WTC11 (cell line): ENCODE measurements around the gene FLT1. TPM values are rescaled to one million over a fixed set of nuclear protein-coding genes. Genes with fewer than 3 reads are reported as not detected.

Source experiments
- ATAC-seq: fragments of 200-7000 bp; cut with Tn5 transposase; 2 replicates; pipeline ENCODE4 v1.10.0; 2021; ENCODE audit warnings: mild to moderate bottlenecking, moderate library complexity
- CTCF ChIA-PET: fragments of 300-600 bp; sonication (Branson Sonifier 250); formaldehyde crosslinking; loops from one replicate; lab custom pipeline; 2021; ENCODE audit warnings: antibody characterized with exemption; lab: Charles Lee
- POLR2A ChIA-PET: fragments of 350-600 bp; sonication (Branson Sonifier 250); formaldehyde crosslinking; loops from one replicate; lab custom pipeline; 2021; ENCODE audit warnings: antibody characterized with exemption; lab: Charles Lee
- DNase-seq: peaks from one replicate; pipeline ENCODE4 v3.0.0; 2021; ENCODE audit warnings: low spot score
- H3K27ac Mint-ChIP-seq: 2 replicates; pipeline ENCODE4 v1.8.0; 2021; ENCODE audit warnings: mixed read lengths
- H3K27me3 Mint-ChIP-seq: 2 replicates; pipeline ENCODE4 v1.8.0; 2021; ENCODE audit warnings: low read depth, mild to moderate bottlenecking, moderate library complexity, mixed read lengths
- H3K36me3 Mint-ChIP-seq: 2 replicates; pipeline ENCODE4 v1.8.0; 2021; ENCODE audit warnings: mixed read lengths
- H3K4me1 Mint-ChIP-seq: 2 replicates; pipeline ENCODE4 v1.8.0; 2022; ENCODE audit warnings: mixed read lengths
- H3K4me3 Mint-ChIP-seq: 2 replicates; pipeline ENCODE4 v1.8.0; 2021; ENCODE audit warnings: mild to moderate bottlenecking, moderate library complexity, mixed read lengths
- H3K9me3 Mint-ChIP-seq: 2 replicates; pipeline ENCODE4 v1.8.0; 2021; ENCODE audit warnings: mixed read lengths
- FOXJ3 ChIP-seq: sonication (generic); formaldehyde crosslinking; IDR thresholded peaks from 2 replicates; pipeline ENCODE4 v1.9.0; 2021; ENCODE audit warnings: missing genetic modification reagents, mild to moderate bottlenecking, borderline replicate concordance
- FOXP1 ChIP-seq: sonication (generic); formaldehyde crosslinking; IDR thresholded peaks from 2 replicates; pipeline ENCODE4 v1.8.0; 2022; ENCODE audit warnings: missing genetic modification reagents, mild to moderate bottlenecking, moderate library complexity, borderline replicate concordance
- GRHL2 ChIP-seq: fragments of 250-450 bp; sonication (Bioruptor Pico); IDR thresholded peaks from 2 replicates; pipeline ENCODE4 v1.8.0; 2022; ENCODE audit warnings: mild to moderate bottlenecking, moderate library complexity; ENCODE audit not compliant: insufficient replicate concordance, severe bottlenecking
- KAT7 ChIP-seq: sonication (generic); formaldehyde crosslinking; IDR thresholded peaks from 2 replicates; pipeline ENCODE4 v1.8.1; 2023; ENCODE audit warnings: missing genetic modification reagents, mild to moderate bottlenecking, borderline replicate concordance
- MYBL2 ChIP-seq: sonication (generic); formaldehyde crosslinking; IDR thresholded peaks from 2 replicates; pipeline ENCODE4 v1.8.1; 2023; ENCODE audit warnings: mild to moderate bottlenecking, moderate library complexity, missing genetic modification reagents
- NR1H2 ChIP-seq: sonication (generic); formaldehyde crosslinking; IDR thresholded peaks from 2 replicates; pipeline ENCODE4 v1.9.0; 2021; ENCODE audit warnings: mild to moderate bottlenecking, moderate library complexity, missing genetic modification reagents
- SMAD3 ChIP-seq: sonication (generic); formaldehyde crosslinking; IDR thresholded peaks from 2 replicates; pipeline ENCODE4 v1.8.0; 2022; ENCODE audit warnings: missing genetic modification reagents, mild to moderate bottlenecking, borderline replicate concordance
- SMAD4 ChIP-seq: sonication (generic); formaldehyde crosslinking; IDR thresholded peaks from 2 replicates; pipeline ENCODE4 v1.8.0; 2022; ENCODE audit warnings: mild to moderate bottlenecking, missing genetic modification reagents
- SOX15 ChIP-seq: fragments of 250-450 bp; sonication (Bioruptor Pico); IDR thresholded peaks from 2 replicates; pipeline ENCODE4 v1.9.0; 2021; ENCODE audit warnings: mild to moderate bottlenecking
- ZNF121 ChIP-seq: sonication (generic); formaldehyde crosslinking; IDR thresholded peaks from 2 replicates; pipeline ENCODE4 v1.8.0; 2023; ENCODE audit warnings: missing genetic modification reagents
- ZNF317 ChIP-seq: sonication (generic); formaldehyde crosslinking; IDR thresholded peaks from 2 replicates; pipeline ENCODE4 v1.8.1; 2023; ENCODE audit warnings: low read depth, mild to moderate bottlenecking, moderate library complexity, missing genetic modification reagents, borderline replicate concordance
- ZNF671 ChIP-seq: fragments of 250-450 bp; sonication (Bioruptor Pico); IDR thresholded peaks from 2 replicates; pipeline ENCODE4 v1.8.0; 2021; ENCODE audit warnings: mild to moderate bottlenecking
- total RNA-seq: library from RNA; stranded (reverse); gene quantifications from 3 replicates; pipeline ENCODE4 v1.2.3, GENCODE V29; 2021
- TF ChIP-seq, protein P1 (sequence below): sonication (generic); formaldehyde crosslinking; IDR thresholded peaks from 2 replicates; pipeline ENCODE4 v1.8.1; 2023; ENCODE audit warnings: mild to moderate bottlenecking, missing genetic modification reagents
- TF ChIP-seq, protein P2 (sequence below): sonication (generic); formaldehyde crosslinking; IDR thresholded peaks from 2 replicates; pipeline ENCODE4 v1.8.0; 2022; ENCODE audit warnings: mild to moderate bottlenecking, missing genetic modification reagents
- TF ChIP-seq, protein P3 (sequence below): sonication (generic); formaldehyde crosslinking; IDR thresholded peaks from 2 replicates; pipeline ENCODE4 v1.8.1; 2023; ENCODE audit warnings: mild to moderate bottlenecking, missing genetic modification reagents, borderline replicate concordance
- TF ChIP-seq, protein P4 (sequence below): fragments of 250-450 bp; sonication (Bioruptor Pico); IDR thresholded peaks from 2 replicates; pipeline ENCODE4 v2.1.2; 2022; ENCODE audit warnings: mild to moderate bottlenecking, moderate library complexity
- TF ChIP-seq, protein P5 (sequence below): sonication (generic); formaldehyde crosslinking; IDR thresholded peaks from 2 replicates; pipeline ENCODE4 v1.8.0; 2022; ENCODE audit warnings: mild to moderate bottlenecking, missing genetic modification reagents

Gene FLT1
- total RNA-seq, 1 experiment from 2014 or later, result 66.3 TPM

DNA sequence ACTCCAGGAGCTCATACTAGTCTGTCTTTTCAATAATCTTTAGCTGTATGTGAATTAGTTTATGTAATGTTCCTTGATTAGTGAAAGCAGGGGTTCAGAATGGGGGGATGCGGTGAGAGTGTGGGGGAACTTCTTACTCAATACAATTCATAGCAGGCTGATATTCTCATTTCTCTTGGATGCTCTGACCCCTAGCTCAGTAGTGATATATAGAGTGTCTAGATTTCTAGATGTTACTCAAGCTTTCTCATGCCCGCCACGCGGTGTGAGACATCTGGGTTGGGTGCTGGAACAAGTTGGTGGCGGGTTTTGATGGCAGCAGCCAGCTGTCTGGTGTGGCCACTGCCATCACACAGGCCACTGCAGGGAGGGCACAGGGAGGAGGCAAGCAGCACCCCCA lies 39.3 kb upstream of the FLT1 start:
- peaks cover 18% of the 10 kb centered on the region for H3K9me3 Mint-ChIP-seq
- POLR2A ChIA-PET, result no interaction called here
- CTCF ChIA-PET, result interaction anchor here (1.7 kb wide), 1 partner anchor 159 kb away, joined by 3 read pairs; no protein-coding TSS in a partner anchor
- peaks cover 6% of the 10 kb centered on the region; the same call in 1 of the 2 replicates for H3K36me3 Mint-ChIP-seq
- no peak overlapping the region for H3K27ac Mint-ChIP-seq
- peaks cover 18% of the 10 kb centered on the region for H3K27me3 Mint-ChIP-seq
- TF ChIP-seq, protein P1, sequence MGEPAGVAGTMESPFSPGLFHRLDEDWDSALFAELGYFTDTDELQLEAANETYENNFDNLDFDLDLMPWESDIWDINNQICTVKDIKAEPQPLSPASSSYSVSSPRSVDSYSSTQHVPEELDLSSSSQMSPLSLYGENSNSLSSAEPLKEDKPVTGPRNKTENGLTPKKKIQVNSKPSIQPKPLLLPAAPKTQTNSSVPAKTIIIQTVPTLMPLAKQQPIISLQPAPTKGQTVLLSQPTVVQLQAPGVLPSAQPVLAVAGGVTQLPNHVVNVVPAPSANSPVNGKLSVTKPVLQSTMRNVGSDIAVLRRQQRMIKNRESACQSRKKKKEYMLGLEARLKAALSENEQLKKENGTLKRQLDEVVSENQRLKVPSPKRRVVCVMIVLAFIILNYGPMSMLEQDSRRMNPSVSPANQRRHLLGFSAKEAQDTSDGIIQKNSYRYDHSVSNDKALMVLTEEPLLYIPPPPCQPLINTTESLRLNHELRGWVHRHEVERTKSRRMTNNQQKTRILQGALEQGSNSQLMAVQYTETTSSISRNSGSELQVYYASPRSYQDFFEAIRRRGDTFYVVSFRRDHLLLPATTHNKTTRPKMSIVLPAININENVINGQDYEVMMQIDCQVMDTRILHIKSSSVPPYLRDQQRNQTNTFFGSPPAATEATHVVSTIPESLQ (CRISPR knock-in tag), result no peak
- TF ChIP-seq SOX15 (CRISPR knock-in tag), result no peak
- TF ChIP-seq, protein P2, sequence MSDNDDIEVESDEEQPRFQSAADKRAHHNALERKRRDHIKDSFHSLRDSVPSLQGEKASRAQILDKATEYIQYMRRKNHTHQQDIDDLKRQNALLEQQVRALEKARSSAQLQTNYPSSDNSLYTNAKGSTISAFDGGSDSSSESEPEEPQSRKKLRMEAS (CRISPR knock-in tag), result no peak
- TF ChIP-seq, protein P3, sequence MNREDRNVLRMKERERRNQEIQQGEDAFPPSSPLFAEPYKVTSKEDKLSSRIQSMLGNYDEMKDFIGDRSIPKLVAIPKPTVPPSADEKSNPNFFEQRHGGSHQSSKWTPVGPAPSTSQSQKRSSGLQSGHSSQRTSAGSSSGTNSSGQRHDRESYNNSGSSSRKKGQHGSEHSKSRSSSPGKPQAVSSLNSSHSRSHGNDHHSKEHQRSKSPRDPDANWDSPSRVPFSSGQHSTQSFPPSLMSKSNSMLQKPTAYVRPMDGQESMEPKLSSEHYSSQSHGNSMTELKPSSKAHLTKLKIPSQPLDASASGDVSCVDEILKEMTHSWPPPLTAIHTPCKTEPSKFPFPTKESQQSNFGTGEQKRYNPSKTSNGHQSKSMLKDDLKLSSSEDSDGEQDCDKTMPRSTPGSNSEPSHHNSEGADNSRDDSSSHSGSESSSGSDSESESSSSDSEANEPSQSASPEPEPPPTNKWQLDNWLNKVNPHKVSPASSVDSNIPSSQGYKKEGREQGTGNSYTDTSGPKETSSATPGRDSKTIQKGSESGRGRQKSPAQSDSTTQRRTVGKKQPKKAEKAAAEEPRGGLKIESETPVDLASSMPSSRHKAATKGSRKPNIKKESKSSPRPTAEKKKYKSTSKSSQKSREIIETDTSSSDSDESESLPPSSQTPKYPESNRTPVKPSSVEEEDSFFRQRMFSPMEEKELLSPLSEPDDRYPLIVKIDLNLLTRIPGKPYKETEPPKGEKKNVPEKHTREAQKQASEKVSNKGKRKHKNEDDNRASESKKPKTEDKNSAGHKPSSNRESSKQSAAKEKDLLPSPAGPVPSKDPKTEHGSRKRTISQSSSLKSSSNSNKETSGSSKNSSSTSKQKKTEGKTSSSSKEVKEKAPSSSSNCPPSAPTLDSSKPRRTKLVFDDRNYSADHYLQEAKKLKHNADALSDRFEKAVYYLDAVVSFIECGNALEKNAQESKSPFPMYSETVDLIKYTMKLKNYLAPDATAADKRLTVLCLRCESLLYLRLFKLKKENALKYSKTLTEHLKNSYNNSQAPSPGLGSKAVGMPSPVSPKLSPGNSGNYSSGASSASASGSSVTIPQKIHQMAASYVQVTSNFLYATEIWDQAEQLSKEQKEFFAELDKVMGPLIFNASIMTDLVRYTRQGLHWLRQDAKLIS, result no peak
- no peak for TF ChIP-seq ZNF671
- TF ChIP-seq SMAD4 (CRISPR knock-in tag), result no peak
- TF ChIP-seq MYBL2, result no peak
- TF ChIP-seq NR1H2 (CRISPR knock-in tag), result no peak
- TF ChIP-seq KAT7 (CRISPR knock-in tag), result no peak
- TF ChIP-seq, protein P4, sequence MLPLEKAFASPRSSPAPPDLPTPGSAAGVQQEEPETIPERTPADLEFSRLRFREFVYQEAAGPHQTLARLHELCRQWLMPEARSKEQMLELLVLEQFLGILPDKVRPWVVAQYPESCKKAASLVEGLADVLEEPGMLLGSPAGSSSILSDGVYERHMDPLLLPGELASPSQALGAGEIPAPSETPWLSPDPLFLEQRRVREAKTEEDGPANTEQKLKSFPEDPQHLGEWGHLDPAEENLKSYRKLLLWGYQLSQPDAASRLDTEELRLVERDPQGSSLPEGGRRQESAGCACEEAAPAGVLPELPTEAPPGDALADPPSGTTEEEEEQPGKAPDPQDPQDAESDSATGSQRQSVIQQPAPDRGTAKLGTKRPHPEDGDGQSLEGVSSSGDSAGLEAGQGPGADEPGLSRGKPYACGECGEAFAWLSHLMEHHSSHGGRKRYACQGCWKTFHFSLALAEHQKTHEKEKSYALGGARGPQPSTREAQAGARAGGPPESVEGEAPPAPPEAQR (CRISPR knock-in tag), result no peak
- no peak for TF ChIP-seq ZNF121 (CRISPR knock-in tag)
- TF ChIP-seq ZNF317, result no peak
- no peak for TF ChIP-seq FOXP1 (CRISPR knock-in tag)
- TF ChIP-seq SMAD3 (CRISPR knock-in tag), result no peak
- TF ChIP-seq GRHL2, result no peak
- TF ChIP-seq FOXJ3 (CRISPR knock-in tag), result no peak
- TF ChIP-seq, protein P5, sequence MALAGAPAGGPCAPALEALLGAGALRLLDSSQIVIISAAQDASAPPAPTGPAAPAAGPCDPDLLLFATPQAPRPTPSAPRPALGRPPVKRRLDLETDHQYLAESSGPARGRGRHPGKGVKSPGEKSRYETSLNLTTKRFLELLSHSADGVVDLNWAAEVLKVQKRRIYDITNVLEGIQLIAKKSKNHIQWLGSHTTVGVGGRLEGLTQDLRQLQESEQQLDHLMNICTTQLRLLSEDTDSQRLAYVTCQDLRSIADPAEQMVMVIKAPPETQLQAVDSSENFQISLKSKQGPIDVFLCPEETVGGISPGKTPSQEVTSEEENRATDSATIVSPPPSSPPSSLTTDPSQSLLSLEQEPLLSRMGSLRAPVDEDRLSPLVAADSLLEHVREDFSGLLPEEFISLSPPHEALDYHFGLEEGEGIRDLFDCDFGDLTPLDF (CRISPR knock-in tag), result no peak
- peaks cover 8% of the 10 kb centered on the region for H3K4me1 Mint-ChIP-seq
- no peak for ATAC-seq
- no peak overlapping the region; the same call in 1 of the 2 replicates for H3K4me3 Mint-ChIP-seq
- DNase-seq, result no peak
